Coronary artery (tissue), 2 donors: ENCODE results near the gene PDZK1IP1.
"Not testable (repeated sequence)": the region's sequence is repeated elsewhere in the genome, so short reads cannot be mapped to it uniquely, and the experiment has no call there.

Experiments used
- DNase-seq: peaks from one replicate; pipeline ENCODE4 v3.0.0-alpha.2; 2017; ENCODE audit warnings: low spot score
- H3K27ac ChIP-seq, 2 donors: fragments of 200-600 bp; sonication (generic); one replicate each; pipeline ENCODE4 v1.5.1; 2016 to 2019
- H3K4me3 ChIP-seq: fragments of 200-600 bp; sonication (generic); 2 replicates; pipeline ENCODE4 v1.5.1; 2016; ENCODE audit warnings: mild to moderate bottlenecking, moderate library complexity
- TF ChIP-seq, protein P1 (sequence below): fragments of 200-600 bp; sonication (generic); IDR thresholded peaks from one replicate; pipeline ENCODE4 v1.5.1; 2019; ENCODE audit warnings: antibody characterized with exemption

Gene PDZK1IP1

GRCh38 chr1:47172782-47173181 lies 17.1 kb downstream of the PDZK1IP1 start:
- no peak overlapping the region for H3K4me3 ChIP-seq
- no peak overlapping the region for H3K27ac ChIP-seq
- TF ChIP-seq, protein P1, sequence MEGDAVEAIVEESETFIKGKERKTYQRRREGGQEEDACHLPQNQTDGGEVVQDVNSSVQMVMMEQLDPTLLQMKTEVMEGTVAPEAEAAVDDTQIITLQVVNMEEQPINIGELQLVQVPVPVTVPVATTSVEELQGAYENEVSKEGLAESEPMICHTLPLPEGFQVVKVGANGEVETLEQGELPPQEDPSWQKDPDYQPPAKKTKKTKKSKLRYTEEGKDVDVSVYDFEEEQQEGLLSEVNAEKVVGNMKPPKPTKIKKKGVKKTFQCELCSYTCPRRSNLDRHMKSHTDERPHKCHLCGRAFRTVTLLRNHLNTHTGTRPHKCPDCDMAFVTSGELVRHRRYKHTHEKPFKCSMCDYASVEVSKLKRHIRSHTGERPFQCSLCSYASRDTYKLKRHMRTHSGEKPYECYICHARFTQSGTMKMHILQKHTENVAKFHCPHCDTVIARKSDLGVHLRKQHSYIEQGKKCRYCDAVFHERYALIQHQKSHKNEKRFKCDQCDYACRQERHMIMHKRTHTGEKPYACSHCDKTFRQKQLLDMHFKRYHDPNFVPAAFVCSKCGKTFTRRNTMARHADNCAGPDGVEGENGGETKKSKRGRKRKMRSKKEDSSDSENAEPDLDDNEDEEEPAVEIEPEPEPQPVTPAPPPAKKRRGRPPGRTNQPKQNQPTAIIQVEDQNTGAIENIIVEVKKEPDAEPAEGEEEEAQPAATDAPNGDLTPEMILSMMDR, result no peak
- DNase-seq, result no peak

DNA sequence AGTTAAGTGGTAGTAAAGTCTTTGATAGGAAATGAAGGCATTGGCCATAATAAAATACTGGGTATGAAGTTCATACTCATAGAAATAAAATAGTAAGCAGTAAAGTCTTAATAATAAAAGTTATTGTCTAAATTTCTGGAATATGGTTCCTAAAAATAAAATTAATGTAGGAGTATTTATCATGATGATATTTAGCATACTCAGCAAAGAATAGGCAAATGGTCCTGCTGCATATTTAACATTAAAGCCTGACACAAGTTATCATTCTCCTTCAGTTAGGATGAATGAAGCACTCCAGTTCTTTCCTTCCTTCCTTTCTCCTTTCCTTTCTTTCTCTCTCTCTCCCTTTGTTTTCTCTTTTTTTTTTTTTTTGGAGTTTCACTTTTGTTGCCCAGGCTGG lies 25.3 kb downstream of the PDZK1IP1 start:
- DNase-seq, result no peak
- H3K27ac ChIP-seq, result no peak overlapping the region
- no peak overlapping the region for H3K4me3 ChIP-seq
- TF ChIP-seq, protein P1, result no peak

GRCh38 chr1:47161298-47162040 lies 28.4 kb downstream of the PDZK1IP1 start:
- Histone ChIP-seq H3K4me3 (no peak overlapping the region), H3K27ac (no peak overlapping the region)
- TF ChIP-seq, protein P1, result no peak
- DNase-seq, result no peak

- no peak for DNase-seq
- Histone ChIP-seq H3K27ac (no peak overlapping the region), H3K4me3 (no peak overlapping the region)
- TF ChIP-seq, protein P1, result no peak
These were observed 29.1 kb downstream of the PDZK1IP1 start for GRCh38 chr1:47160716-47161115.

- H3K4me3 ChIP-seq, H3K27ac ChIP-seq, DNase-seq: not testable (repeated sequence)
These were observed 31.9 kb downstream of the PDZK1IP1 start for GRCh38 chr1:47157957-47158356.

DNA sequence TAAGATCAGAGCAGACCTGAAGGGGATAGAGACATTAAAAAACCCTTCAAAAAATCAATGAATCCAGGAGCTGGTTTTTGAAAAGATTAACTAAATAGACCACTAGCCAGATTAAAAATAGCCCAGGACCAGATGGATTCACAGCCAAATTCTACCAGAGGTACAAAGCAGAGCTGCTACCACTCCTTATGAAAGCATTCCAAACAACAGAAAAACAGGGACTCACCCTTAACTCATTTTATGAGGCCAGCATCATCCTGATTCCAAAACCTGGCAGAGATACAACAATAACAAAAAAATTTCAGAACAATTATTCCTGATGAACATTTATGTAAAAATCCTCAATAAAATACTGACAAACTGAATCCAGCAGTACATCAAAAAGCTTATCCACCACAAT lies 33.4 kb downstream of the PDZK1IP1 start:
- not testable (repeated sequence) for H3K4me3 ChIP-seq, H3K27ac ChIP-seq, DNase-seq

GRCh38 chr1:47149162-47149561 lies 40.7 kb downstream of the PDZK1IP1 start:
- DNase-seq, H3K4me3 ChIP-seq, H3K27ac ChIP-seq: not testable (repeated sequence)

DNA sequence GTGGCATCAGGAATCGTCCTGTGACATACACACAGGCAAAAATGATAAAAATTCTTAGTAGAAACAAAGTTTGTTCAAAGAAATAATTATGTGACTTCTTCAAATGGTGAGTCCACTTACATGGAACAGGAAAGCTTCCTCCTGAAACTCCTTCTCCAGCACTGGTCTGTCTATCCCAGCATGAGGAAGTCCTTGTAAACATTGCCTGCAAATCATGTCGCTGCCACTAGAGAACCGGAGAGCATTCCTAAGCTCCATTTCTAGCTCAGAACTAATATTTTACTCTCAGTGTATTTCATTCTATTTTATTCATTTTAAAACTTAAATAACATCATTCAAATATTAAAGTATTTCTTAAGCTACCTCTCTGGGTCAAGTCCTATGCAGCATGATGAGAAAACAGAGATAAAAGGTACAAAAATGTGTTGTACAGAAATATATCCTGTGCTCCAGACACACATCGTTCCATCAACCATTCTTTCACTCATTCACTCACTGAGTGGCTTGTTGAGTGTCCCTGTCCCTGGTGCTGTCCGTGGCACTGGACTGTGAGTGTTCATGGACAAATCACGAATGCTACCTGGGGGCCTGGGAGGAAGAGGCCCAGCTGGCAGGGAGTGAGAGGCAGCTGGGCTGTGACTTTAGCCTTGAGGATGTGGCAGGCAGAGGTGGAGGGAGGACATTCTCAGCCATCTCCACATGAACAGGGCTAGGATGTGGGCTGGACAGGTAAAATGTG lies 42.6 kb downstream of the PDZK1IP1 start:
- TF ChIP-seq, protein P1, result no peak
- no peak overlapping the region for H3K4me3 ChIP-seq
- DNase-seq, result no peak
- H3K27ac ChIP-seq, result no peak overlapping the region

- not testable (repeated sequence) for H3K27ac ChIP-seq, DNase-seq, H3K4me3 ChIP-seq
These were observed 43.3 kb downstream of the PDZK1IP1 start for GRCh38 chr1:47146495-47146894.

DNA sequence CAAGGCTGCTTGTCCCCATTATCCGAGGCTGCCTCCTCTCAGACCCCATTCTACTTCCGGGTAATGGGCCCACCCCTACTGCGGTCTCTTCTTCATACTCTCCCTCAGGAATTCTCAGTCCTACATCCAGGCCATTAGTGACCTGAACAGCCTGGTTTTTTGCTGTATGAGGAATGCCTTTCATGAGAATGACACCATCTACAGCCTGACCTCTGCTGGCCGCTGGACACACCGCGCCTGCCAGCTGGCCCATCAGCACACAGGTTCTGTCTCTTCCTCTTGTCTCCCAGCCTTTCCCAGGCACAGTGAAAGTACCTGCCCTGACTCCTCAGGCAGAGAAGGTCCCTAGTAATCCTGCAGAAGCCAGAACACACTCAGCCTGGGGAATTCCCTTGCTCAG lies 46.2 kb downstream of the PDZK1IP1 start:
- H3K27ac ChIP-seq, DNase-seq, H3K4me3 ChIP-seq: not testable (repeated sequence)

DNA sequence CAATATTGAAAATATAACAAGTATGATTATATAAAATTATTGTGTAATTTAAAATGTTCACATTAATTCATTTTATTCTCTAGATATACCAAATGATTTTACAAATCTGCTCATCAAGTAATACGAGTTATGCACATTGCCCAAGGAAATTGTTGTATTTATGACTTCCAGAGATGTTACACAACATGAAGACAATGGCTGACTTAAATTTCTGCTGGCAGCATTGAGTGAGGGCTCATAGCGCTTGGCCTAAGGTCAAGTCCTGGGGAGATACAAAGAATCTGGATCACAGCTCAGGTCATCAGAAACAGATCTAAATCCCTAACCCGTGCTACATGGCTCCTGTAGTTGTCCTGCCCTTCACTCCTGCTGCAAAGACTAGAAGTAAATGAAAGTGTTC lies 49.5 kb downstream of the PDZK1IP1 start:
- H3K4me3 ChIP-seq, H3K27ac ChIP-seq, DNase-seq: not testable (repeated sequence)
